Large intestine (tissue), 3 donors: ENCODE results near the gene CDH23. TPM values are rescaled to one million over a fixed set of nuclear protein-coding genes. Genes with fewer than 3 reads are reported as not detected.

Experiments used
- DNase-seq, 2 donors: peaks; one replicate each; pipeline versions ENCODE4 v3.0.0 to v3.0.0-alpha.2; 2013
- H3K27ac ChIP-seq: one replicate; pipeline ENCODE4 v1.5.1; 2013; ENCODE audit warnings: low read length
- H3K27me3 ChIP-seq: 2 replicates; pipeline ENCODE4 v1.6.1; 2013; ENCODE audit warnings: low read length; ENCODE audit not compliant: control insufficient read depth, insufficient read depth
- H3K36me3 ChIP-seq: 2 replicates; pipeline ENCODE4 v1.6.1; 2013; ENCODE audit warnings: low read length; ENCODE audit not compliant: control insufficient read depth, insufficient read depth
- H3K4me1 ChIP-seq: one replicate; pipeline ENCODE4 v1.6.1; 2013; ENCODE audit warnings: low read length; ENCODE audit not compliant: control insufficient read depth, insufficient read depth
- H3K4me3 ChIP-seq: one replicate; pipeline ENCODE4 v1.5.1; 2013; ENCODE audit warnings: low read length
- H3K9me3 ChIP-seq: one replicate; pipeline ENCODE4 v1.6.1; 2013; ENCODE audit warnings: mild to moderate bottlenecking, low read depth, low read length, moderate library complexity; ENCODE audit not compliant: control insufficient read depth
- WGBS: methylation state at CpG from one replicate; pipeline ENCODE4 v1.1.5; 2013; ENCODE audit warnings: low lambda C conversion rate; ENCODE audit not compliant: insufficient coverage; 5-methylcytosine and 5-hydroxymethylcytosine counted together
- polyA plus RNA-seq: library from polyadenylated mRNA; unstranded; fragments of 120-200 nt; gene quantifications from one replicate; pipeline ENCODE4 v1.2.1, GENCODE V29; 2013

Gene CDH23
- polyA plus RNA-seq, 1 donor = 1.7 TPM

DNA sequence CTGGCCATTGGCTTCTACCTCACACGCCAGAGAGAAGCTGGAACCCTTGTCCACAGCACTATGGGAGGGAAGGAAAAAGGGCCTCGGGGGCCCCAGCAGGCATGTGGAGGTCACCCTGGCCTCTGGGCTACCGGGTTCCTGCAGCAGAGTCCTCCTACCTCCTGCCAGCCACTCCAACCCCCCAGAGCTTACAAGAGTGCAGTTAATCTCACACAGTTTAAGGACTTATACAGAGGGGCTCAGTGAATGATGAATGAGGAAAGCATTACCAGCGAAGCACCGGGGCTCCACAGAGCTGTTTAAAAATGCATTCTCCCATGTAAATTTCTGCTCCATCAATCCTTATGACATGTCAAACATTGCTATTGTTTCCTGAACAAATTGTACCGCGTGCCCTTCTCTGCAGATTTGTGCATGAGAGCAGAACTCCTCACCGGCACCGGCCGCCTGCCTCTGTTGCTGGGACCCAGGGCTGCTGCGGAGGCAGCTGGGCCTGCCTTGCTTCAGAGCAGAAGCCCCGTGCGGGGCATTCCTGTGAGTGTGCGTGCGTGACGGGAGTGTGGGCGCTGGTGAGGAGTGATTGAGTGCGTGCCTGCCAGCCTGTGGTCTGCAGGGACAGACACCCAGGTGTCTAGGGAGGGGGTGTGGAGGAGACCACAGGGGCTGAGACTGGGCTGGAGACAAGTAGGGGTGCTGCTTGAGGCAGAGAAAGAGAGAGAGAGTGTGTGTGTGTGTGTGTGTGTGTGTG lies 270.1 kb downstream of the CDH23 start:
- no peaks in the 10 kb centered on the region for H3K27me3 ChIP-seq
- H3K27ac ChIP-seq = no peak overlapping the region
- no peaks in the 10 kb centered on the region for H3K9me3 ChIP-seq
- H3K4me3 ChIP-seq = no peak overlapping the region
- no CpG with 5 or more reads among the region's 18 CpGs for WGBS
- H3K4me1 ChIP-seq = peaks cover 14% of the 10 kb centered on the region
- DNase-seq = no peak
- H3K36me3 ChIP-seq = no peaks in the 10 kb centered on the region

DNA sequence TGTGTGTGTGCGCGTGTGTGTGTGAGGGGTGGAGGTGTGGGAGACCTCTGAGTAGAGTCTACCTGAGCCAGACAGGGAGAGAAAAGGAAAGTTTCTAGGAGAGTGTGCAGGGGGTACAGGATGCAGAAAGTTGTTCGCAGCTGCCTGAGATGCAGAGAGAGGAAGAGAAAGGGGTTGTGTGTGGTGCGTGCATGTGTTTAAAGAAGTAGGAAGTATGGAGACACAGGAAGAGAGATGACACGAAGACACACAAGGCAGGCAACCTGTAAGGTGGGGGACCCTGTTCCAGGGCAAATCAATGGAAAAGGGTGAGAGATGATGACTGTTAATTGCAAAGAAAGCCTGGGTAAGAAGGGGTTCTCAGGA lies 270.6 kb downstream of the CDH23 start:
- WGBS = 82% methylated on average over 3 of the region's 5 CpGs
- Histone ChIP-seq H3K27me3 (no peaks in the 10 kb centered on the region), H3K4me1 (peaks cover 14% of the 10 kb centered on the region), H3K27ac (no peak overlapping the region), H3K4me3 (no peak overlapping the region), H3K36me3 (no peaks in the 10 kb centered on the region), H3K9me3 (no peaks in the 10 kb centered on the region)
- no peak for DNase-seq

DNA sequence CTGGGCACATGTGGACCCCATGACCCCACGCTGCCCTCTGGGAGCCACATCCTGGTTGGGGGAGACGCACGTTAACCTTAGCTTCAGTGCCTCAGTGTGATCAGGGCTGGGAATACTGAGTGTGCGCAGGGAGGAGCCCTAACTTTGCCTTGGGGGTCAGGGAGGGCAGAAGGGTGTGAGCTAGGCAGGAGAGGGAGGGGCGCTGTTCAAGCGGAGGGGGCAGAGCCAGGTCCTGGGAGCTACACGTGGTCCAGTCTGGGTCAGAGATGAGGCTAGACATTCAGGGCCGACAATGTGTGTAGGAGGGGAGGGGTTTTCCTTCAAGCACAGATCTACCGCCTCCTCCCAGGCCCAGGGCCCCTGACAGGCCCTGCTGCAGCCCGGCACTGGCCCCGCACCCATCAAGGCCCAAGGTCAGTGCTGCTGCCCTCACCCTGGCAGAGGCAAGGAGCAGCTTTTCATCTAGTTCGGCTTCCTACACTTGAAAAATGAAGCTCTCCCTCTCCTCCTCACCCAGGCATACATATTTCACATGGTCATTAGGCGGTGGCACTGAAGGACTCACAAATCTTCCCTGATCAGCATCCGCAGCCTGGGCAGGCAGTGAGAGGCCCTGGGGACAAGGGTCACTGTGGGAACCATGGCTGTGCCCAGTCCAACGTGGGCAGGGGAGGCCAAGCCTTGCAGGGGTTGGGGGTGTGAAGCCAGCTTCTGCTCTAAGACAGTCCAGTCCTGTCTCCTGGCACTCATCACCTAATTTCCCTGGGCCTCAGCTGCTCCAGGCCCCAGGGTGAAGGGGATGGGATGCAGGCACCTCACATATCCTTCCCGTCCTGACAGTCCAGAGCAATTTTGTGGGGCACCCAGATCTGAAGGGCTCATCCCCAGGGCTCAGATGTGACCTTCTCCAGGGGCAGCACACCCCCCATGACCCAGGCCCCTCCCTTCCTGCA lies 275.6 kb downstream of the CDH23 start:
- WGBS = no CpG with 5 or more reads among the region's 16 CpGs
- no peaks in the 10 kb centered on the region for H3K9me3 ChIP-seq
- H3K4me1 ChIP-seq = peaks cover 10% of the 10 kb centered on the region
- DNase-seq = peak; percentile 26 to 52
- no peaks in the 10 kb centered on the region for H3K27me3 ChIP-seq
- H3K36me3 ChIP-seq = no peaks in the 10 kb centered on the region
- no peak overlapping the region for H3K4me3 ChIP-seq
- no peak overlapping the region for H3K27ac ChIP-seq

- WGBS = no CpG with 5 or more reads among the region's 6 CpGs
- Histone ChIP-seq H3K4me1 (peaks cover 10% of the 10 kb centered on the region), H3K36me3 (no peaks in the 10 kb centered on the region), H3K9me3 (no peaks in the 10 kb centered on the region), H3K27me3 (no peaks in the 10 kb centered on the region), H3K4me3 (no peak overlapping the region), H3K27ac (no peak overlapping the region)
- DNase-seq = no peak
These were observed 278.7 kb downstream of the CDH23 start for GRCh38 chr10:71675295-71675970.

- H3K9me3 ChIP-seq = no peaks in the 10 kb centered on the region
- no peaks in the 10 kb centered on the region for H3K27me3 ChIP-seq
- H3K36me3 ChIP-seq = no peaks in the 10 kb centered on the region
- no peak for DNase-seq
- no peak overlapping the region for H3K4me3 ChIP-seq
- no CpG with 5 or more reads among the region's 17 CpGs for WGBS
- peaks cover 3% of the 10 kb centered on the region for H3K4me1 ChIP-seq
- H3K27ac ChIP-seq = no peak overlapping the region
These were observed 280.5 kb downstream of the CDH23 start for GRCh38 chr10:71677261-71677660.

GRCh38 chr10:71678057-71678805 lies 281.5 kb downstream of the CDH23 start:
- Histone ChIP-seq H3K27me3 (no peaks in the 10 kb centered on the region), H3K36me3 (no peaks in the 10 kb centered on the region), H3K9me3 (no peaks in the 10 kb centered on the region), H3K27ac (no peak overlapping the region), H3K4me1 (no peaks in the 10 kb centered on the region), H3K4me3 (no peak overlapping the region)
- no peak for DNase-seq
- WGBS = no CpG with 5 or more reads among the region's 10 CpGs

- WGBS = no CpG with 5 or more reads among the region's 9 CpGs
- no peaks in the 10 kb centered on the region for H3K36me3 ChIP-seq
- no peak for DNase-seq
These were observed 282.7 kb downstream of the CDH23 start for GRCh38 chr10:71679425-71679824.

DNA sequence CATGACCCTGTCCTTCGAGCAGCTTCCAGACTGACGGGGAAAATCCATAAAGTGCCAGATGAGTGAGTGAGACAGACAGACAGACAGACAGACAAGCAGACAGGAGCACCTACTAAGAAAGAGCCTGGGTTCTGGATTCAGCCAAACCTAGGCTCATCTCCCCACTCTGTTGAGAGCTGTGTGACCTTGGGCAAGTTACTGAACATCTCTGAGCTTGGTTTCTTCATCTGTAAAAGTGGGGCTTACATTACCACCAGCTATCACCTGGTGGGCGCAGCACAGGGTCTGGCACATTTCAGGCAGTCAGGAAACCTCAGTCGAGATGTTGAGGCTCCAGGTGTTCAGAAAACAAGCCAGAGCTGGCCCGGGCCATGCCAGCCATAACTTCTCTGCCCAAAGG lies 285.3 kb downstream of the CDH23 start:
- H3K27me3 ChIP-seq = no peaks in the 10 kb centered on the region
- H3K36me3 ChIP-seq = no peaks in the 10 kb centered on the region
- no peaks in the 10 kb centered on the region for H3K4me1 ChIP-seq
- H3K9me3 ChIP-seq = no peaks in the 10 kb centered on the region
- no peak overlapping the region for H3K4me3 ChIP-seq
- H3K27ac ChIP-seq = no peak overlapping the region
- no peak for DNase-seq
- no CpG with 5 or more reads among the region's 5 CpGs for WGBS

More at GRCh38 chr10:71679425-71679824, 282.7 kb downstream of the CDH23 start:
- Histone ChIP-seq H3K4me1 (no peaks in the 10 kb centered on the region), H3K4me3 (no peak overlapping the region), H3K9me3 (no peaks in the 10 kb centered on the region), H3K27me3 (no peaks in the 10 kb centered on the region), H3K27ac (no peak overlapping the region)

- no peaks in the 10 kb centered on the region for H3K4me1 ChIP-seq
- no peaks in the 10 kb centered on the region for H3K27me3 ChIP-seq
- DNase-seq = no peak
- peaks cover 2% of the 10 kb centered on the region for H3K9me3 ChIP-seq
- no CpG with 5 or more reads among the region's 7 CpGs for WGBS
- H3K36me3 ChIP-seq = no peaks in the 10 kb centered on the region
- no peak overlapping the region for H3K27ac ChIP-seq
- no peak overlapping the region for H3K4me3 ChIP-seq
These were observed 286.6 kb downstream of the CDH23 start for GRCh38 chr10:71683301-71683700.
